ENCODE results near the gene NPTX2.
A peak's percentile ranks its signal among the peaks of the same experiment; 100 is the strongest.
"Not testable (repeated sequence)": the region's sequence is repeated elsewhere in the genome, so short reads cannot be mapped to it uniquely, and the experiment has no call there.

Gene NPTX2

GRCh38 chr7:98617051-98617959, at the start of gene NPTX2:
NPTX2 (plus strand) TSS chr7:98617285; CDS start chr7:98617462, 177 bp downstream.
- peak; percentile 92 for DNase-seq

GRCh38 chr7:98567991-98568390, 49.1 kb upstream of the NPTX2 start:
- no peak for DNase-seq

- DNase-seq = no peak
These were observed 48.2 kb upstream of the NPTX2 start for GRCh38 chr7:98568891-98569290.

GRCh38 chr7:98569691-98570337, 47.3 kb upstream of the NPTX2 start:
- DNase-seq = peak; percentile 66

GRCh38 chr7:98571006-98571405, 46.1 kb upstream of the NPTX2 start:
- DNase-seq = peak; percentile 59

- no peak for DNase-seq
These were observed 45.1 kb upstream of the NPTX2 start for GRCh38 chr7:98571986-98572385.

GRCh38 chr7:98572716-98573115, 44.4 kb upstream of the NPTX2 start:
- DNase-seq = not testable (repeated sequence)

- peak; percentile 18 for DNase-seq
These were observed 43.3 kb upstream of the NPTX2 start for GRCh38 chr7:98573816-98574215.

- no peak for DNase-seq
These were observed 41.2 kb upstream of the NPTX2 start for GRCh38 chr7:98575878-98576277.

- DNase-seq = no peak
These were observed 32.3 kb upstream of the NPTX2 start for GRCh38 chr7:98584830-98585229.

GRCh38 chr7:98591926-98592325, 25.2 kb upstream of the NPTX2 start:
- no peak for DNase-seq

GRCh38 chr7:98594348-98594747, 22.7 kb upstream of the NPTX2 start:
- no peak for DNase-seq

- DNase-seq = no peak
These were observed 22.3 kb upstream of the NPTX2 start for GRCh38 chr7:98594787-98595186.

GRCh38 chr7:98598846-98599615, 18.1 kb upstream of the NPTX2 start:
- DNase-seq = no peak

- no peak for DNase-seq
These were observed 17.2 kb upstream of the NPTX2 start for GRCh38 chr7:98599886-98600285.

- no peak for DNase-seq
These were observed 14.2 kb upstream of the NPTX2 start for GRCh38 chr7:98602755-98603398.

GRCh38 chr7:98603399-98603788, 13.7 kb upstream of the NPTX2 start:
- DNase-seq = no peak

- DNase-seq = no peak
These were observed 3.3 kb upstream of the NPTX2 start for GRCh38 chr7:98613601-98614425.

- DNase-seq = no peak
These were observed 569 bp upstream of the NPTX2 start for GRCh38 chr7:98616381-98617050.

GRCh38 chr7:98617960-98618418, 904 bp downstream of the NPTX2 start:
- DNase-seq = no peak

- DNase-seq = no peak
These were observed 1.7 kb downstream of the NPTX2 start for GRCh38 chr7:98618786-98619185.

All from NCI-H2171 (cell line).